ENCODE data around the gene SLK.

Gene SLK

DNA sequence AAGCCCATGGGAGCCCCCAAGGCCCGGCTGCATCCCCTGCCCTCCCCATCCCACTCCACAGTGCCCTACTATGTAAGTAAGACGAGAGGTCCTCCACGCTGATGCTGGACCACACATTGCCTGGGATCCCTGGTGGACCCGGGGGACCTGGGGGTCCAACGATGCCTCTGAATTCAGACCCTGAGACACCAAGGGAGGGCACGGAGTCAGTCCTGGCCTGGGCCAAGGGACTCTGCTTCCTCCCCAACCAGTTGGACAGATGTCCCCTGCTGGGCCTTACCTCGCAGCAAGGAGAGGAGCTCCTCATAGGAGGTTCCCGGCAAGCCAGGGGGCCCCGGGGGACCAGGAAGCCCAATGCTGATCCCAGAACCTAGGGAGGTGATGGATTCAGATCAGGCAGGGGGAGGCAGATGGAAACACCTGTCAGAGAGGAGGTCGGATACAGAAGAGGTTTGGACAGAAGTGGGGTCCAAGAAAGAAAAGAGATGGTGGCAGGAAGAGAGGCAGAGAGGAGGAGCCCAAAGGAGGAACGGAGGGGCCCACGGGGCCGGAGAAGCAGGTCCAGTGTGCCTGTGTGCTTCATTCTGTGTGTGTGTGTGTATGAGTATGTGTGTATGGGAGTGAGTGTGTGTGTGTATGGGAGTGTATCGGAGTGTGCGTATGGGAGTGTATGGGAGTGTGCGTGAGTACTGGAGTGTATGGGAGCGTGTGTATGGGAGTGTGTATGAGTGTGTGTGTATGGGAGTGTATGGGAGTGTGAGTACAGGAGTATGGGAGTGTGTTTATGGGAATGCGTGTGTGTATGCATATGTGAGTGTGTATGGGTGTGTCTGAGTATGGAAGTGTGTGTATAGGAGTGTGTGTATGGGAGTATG lies 68.5 kb downstream of the SLK start:
- DNase-seq = no peak

DNA sequence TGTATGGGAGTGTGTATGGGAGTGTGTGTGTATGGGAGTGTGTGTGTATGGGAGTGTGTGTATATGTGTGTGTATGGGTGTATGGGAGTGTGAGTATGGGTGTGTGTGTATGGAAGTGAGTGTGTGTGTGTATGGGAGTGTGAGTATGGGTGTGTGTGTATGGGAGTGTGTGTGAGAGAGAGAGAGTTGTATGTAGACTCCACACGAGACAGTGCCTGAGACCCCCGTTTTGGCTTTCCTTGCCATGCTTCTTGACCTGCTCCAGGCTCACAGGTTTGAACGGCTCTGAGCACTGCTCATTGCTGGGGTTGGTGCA lies 69.1 kb downstream of the SLK start:
- DNase-seq = no peak

DNA sequence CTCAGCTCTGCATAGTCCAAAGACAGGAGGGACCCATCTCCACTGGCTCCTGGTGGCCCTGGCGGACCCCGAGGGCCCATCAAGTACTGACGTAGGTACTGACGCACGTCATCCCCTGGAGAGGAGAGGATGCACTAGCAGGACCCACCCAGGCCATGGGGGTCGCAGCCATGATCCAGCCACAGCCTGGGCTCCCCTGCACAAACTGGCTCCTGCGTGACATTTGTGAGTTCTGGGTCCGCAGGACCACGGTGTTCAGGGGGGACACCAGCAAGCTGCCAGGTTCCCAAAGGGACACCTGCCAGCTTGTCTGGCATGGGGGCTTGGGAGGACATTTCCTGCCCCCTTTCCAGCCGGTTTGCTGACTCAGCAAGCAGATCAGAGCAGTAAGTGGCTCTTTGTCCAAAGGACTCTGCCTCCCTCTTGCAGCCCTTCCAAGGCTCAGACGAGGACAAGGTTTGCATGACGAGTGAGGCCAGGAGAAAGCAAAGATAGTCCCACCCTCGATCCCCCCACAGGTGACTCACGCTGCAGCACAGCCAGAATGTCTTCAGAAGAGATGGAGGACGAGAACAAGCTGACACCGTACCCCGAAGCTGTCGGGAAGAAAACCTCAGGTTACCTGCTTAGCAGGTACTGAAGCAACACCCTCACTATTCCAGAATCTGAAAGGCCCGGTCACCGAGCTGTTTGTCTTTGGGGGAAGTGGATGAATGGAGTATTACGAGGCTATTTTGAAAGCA lies 69.7 kb downstream of the SLK start:
- no peak for DNase-seq

DNA sequence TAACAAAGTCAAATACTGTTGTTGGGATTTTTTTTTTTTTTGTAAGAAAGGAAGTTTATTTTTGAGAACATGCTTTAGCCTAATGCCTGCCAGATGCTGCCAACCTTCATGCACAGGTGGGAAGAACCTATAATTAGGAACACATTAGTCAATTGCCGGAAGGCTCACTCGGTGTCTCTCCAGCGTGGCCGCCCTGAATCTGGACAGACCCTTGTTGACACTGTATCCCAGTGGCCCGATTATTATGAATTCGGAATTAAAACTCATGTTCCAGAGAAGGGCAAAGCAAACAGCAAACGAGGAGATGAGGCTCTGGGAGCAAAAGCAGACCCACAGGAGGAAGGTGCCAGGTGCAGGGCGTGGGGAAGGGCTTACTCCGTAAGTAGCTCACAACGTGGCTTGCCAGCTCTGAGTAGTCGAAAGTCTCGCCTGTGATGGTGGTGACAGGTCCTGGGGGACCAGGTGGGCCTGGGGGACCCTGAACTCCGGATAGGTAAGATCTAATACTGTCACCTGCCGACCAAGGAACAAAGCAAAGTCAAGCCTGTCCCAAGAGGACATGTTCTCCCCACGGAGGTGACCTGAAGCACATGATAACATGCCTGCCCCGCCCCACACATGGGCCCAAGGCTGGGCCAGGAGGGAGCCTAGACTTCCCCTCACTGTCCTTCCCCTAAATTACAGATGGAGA lies 70.5 kb downstream of the SLK start:
- DNase-seq = no peak

DNA sequence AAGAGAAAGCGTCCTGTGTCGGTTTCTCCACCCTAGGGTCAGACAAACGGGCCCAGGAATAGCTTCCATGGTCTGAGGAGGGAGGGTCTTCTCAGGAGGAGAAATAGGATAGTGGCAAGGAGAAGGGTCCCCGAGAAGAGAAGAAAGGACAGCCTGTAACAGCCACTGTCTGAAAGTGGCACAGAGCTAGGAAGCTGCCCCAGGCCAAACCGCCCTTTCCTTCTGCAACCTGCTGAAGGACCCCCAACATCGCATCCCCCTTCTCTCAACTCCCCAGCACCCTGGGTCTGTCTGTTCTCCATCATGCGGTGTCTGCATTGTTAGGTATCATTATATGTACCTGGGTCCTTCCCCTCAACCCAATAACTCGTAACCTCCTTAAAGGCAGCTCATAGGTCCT lies 71.6 kb downstream of the SLK start:
- no peak for DNase-seq

DNA sequence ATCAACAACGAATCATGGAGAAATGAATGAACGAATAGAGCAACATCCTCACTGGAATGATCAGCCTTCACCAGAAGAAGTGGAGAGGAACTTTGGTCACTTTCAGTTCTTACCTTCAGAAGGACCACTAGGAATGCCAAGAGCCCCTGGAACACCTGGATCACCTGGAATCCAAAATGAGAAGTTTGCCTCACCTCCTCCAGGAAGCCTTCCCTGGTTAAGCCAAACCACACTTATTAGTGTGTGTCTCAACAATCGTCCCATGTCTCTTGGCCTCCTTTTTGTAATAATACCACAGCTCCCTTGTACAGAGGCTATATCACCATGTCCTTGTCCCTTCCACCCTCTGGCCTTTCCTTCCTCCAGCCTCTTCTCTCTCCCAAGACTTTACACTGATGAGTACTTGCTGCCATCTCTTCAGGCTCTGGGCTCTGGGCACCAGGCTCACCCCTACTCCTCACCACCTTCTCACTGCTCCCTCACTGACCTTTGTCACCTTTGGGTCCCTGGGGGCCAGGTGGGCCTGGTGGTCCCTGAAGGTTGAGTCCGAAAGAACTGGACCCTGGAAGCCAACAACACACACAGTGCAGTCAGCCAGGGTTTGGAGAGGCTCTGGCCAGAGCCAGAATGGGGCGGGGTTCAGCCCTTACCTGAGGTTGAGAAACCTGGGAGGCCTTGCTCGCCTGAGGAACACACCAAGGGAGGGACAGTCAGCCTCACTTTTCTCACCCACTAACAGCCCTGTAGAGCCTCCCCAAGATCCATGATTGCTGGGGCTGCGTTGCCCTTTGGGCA lies 72.2 kb downstream of the SLK start:
- no peak for DNase-seq

DNA sequence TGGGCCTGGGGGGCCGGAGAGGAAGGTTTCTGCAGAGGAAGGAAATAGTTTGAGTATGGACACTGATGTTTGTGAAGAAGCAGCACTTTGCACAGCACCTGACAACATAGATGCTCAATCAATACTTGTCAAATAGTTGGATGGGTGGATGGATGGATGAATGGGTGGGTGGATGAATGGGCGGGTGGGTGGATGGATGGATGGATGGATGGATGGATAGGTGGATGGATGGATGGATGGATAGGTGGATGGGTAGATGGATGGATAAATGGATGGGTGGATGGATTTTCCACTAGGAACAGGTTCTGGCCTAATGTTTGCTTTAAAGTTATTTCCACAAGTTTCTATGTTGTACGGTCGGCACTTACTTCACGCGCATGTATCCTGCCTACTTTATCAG lies 73.4 kb downstream of the SLK start:
- no peak for DNase-seq

DNA sequence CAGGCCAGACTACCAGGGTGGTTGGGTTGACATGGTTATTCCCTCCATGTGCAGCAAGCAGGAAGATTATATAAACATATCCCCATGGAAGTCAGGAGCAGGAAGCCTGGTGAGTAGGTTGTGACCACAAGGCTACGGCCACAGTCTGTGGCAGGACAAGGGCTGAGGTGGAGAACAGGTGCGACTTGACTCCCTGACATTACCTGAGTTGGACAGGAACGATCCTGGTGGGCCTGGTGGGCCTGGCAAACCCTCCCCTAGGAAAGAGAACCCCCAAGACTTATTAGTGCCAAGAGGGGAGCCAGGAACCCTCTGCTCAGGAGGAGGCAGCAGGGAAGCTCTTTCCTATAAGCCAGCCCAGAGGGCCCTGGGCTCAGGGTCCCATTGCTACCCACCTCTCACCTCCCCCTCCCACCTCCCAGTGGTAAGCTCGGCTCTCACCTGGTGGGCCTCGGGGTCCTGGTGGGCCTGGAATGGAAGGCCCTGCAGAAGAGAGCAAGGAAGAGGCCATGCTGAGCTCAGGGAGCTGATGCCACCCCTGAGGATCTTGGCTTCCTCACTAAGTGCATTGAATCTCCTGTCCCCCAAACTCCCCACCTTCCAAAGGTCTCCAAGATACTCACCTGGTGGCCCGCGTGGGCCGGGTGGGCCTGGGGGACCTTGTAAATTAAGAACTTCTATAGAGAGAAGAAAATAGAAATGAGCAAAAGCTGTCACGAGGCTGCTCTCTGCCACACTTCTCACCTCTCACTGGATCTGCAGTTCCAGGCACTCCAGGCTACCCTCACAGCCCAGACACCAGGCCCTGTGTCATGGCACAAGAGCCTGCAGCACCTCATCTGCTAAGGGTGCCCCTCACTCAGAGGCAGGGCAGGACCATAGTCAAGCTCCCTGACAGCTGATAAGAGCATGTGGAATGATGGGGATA lies 74.2 kb downstream of the SLK start:
- DNase-seq = no peak

DNA sequence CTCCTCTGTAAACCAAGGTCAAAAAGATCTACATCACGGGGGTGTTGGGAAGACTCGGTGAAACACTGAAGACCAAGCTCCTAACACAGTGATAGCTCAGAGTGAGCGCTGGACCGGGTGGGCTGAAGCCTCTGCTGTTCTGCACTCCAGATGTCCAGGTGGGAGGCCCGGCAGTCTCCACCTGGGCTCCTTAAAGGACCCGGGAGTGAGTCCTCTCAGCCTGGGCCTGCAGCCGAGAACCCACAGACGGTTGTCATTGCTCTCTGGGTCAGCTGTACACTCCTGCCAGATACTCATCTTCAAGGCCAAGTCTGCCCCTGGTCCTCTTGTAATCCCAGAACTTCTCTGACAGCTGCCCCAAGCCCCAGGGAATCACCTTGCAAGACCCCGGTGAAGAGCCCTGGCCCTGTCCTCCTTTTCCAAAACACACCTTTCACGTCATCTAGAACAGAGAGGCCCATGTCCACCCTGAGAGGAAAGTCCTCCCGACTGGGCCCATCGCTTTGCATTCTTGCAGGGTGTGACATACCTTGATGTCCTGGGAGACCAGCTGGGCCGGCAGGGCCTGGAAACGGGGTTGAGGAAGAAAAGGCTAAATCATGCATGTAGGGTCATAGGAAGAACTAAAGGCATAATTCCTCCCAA lies 75.1 kb downstream of the SLK start:
- no peak for DNase-seq

DNA sequence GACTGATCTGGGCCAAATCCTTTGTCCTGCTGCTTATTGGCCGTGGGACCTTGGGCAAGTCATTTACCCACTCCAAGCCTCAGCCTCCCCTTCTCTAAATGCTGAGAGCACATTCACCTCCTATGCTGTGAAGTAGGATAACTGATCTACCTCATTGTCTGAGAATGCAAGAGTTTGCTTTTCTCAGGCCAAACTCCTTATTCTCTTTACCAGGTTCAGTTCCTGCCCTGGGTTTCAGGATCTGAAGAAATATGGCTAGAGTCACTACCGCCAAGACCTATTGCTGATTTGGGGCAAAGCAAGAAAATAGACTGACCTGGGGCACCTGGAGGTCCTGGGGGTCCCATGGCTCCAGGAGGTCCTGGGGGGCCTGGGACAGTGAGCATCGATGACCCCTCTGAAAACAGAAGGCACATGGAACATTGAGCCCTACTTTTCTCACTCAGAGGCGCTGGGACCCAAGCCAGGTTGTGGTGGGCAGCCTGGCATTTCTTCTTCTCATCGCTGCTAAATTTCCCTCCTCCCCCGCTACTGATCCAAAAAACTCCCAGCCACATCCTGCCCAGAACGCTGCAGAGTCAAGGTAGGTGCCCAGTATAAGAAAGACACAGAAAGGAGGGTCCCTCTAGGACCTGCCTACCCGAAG lies 76.4 kb downstream of the SLK start:
- no peak for DNase-seq

DNA sequence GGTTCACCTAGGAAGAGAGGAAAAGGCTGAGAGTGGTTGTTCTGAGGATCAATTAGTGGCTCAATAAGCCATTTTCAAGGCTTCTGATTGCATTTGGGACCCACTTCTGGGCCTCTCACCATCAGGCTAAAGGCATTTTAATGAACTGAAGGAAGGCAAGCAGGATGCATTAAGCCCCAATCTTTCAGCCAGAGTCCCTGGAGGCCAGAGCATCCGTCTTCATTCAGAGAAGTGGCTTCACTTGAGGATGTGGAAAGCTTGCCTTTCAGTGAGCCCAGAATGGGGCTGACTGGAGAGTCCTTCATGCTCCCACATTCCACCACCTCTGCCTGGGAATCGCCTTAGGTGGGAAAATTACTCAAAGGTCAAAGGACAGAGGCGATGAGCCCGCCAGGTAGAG lies 76.9 kb downstream of the SLK start:
- DNase-seq = no peak

DNA sequence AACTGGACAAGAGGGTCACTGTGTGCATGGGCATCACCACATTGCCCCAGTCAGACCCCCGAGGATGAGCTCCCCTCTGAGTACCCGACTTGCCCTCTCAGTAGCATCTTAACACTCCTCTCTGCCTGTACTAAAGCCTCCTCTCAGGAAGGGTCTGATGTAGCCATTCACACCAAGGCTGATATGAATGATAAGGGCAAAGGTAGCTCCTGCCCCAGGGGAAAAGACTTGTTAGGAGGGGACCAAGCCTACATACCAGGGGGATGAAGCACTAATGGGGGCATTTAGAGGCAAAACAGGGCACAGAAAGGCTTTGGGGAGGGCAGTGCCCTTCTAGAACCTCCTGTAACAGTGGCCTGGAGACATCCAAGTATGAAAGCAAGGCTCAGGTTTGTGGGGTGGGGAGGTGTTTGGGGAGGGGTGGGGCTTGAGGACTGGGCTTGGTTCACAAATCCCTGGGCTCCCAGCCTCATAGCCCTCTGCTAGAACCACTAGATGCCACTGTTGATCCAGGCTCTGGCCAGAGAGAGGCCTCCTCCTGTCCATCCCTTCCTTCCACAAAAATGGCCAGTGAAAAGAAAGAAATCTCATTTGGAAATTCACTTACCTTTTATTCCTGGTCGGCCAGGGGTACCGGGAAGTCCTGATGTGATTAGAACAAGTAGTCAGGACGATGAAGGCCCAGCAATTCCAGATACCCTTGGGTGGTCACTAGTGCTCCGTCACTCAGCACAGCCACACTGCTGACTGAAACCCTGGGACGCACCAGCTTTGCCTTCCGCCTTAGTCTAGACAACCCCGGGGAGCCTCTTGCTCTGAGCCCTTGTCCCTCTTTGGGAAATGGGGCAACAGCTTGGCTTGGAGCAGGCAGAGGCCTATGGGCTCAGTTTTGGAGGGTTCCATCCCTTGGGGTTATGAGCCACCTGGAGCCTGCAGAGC lies 78.5 kb downstream of the SLK start:
- DNase-seq = no peak

DNA sequence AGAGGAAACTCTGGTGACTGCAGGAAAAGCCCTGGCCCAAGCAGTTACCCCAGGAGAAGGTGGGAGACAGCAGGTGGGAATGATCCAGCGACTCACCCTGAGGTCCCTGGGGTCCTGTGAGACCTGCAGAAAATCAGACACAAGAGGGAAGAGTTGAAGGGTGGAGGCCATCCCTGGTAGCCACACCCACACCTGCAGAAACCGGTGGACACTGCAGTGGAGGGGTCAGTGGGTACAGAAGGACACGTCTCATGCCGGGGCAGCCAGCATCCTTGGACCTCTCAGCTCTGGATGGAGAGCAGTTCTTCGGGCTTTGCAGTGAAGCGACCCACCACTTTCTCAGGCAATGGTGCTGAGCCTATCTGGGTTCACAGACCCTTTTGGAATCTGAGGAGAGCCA lies 79.7 kb downstream of the SLK start:
- DNase-seq = no peak

DNA sequence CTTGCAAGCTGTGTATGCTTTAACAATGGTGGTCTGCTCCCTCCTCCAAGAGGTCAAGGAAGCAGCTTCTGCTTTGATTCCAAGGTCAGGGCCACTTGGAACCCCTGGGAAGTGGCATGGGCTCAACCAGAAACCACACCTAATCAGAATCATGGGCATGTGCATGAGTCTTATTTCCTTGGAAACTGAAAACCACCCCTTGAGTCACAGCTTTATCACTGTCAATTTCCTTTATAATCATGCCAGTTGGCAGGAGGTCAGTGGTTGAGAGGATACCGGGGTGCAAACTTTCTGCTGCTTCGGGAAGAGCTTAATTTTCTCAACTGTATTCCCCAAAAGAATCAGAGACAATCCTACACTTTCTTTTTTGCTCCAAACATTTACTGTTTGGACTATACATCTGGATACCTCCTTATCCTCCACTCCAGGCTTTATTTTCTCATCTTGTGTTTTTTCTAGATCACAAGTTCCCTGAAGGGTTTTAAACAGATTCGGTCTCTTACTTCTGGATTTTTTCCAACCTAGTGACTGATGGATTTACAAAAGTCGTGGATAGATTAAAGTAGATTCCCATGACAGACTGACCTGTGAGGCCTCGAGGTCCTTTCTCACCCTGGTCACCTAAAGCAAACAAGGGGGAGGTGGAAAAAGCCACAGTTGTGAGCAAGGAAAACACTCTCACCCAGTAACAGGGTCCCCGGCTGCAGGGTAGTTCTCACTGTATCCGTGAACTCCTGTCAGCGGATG lies 82.7 kb downstream of the SLK start:
- DNase-seq = no peak

DNA sequence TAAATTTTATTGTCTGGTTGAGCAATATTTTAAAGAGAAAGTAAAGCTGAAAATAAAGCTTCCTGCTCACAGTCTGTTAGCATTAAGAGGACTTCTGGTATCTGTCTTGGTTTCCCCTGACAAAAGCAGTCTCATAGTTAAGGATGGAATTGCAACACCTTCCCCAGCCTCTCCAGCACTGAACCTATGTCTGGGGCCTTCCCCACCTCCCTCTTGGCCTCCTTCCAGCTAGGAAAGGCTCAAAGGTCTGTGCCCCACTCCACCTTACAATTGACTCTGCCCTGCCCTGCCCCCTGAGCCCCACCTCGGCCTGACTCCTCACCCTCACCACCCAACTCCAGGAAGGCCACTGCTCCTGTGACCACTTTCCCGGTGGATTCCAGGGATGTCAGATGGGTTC lies 85.5 kb downstream of the SLK start:
- no peak for DNase-seq

DNA sequence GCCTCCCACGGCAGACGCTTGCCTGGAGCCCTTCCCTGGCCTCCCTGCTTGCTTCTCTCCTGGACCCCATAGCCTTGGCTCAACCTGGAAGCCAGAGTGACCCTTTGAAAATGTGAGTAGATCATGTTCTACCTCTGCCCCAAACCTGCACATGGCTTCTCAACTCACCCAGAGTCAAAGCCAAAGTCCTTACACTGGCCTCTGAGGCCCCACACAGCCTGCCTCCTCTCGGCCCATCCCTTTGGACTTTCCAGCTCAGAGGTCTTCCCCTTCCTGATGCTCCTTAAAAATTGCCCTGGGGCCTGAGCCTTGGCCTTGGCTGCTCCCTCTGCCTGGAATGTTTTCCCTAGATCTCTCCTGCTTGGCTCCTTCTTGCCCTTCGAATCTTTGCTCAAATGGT lies 86.3 kb downstream of the SLK start:
- no peak for DNase-seq

DNA sequence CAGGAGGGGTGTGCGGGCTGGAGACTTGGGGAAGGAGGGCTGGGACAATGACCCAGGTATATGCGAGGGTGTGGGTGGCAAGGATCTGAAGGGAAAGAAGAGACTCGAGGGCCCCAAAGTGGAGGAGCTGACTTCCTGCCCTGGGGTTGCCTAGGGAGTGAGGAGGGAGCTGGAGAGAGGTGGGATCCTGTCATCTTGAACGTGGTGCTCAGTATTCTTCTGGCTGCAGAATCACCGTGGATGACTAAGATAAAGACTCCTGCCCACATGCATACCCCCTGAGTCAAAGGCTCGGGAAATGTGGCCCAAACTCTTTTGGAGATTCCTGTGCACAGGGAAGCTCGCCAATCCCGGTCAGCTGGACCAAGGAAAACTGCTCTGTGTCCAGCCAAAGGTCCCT lies 87.5 kb downstream of the SLK start:
- DNase-seq = no peak

DNA sequence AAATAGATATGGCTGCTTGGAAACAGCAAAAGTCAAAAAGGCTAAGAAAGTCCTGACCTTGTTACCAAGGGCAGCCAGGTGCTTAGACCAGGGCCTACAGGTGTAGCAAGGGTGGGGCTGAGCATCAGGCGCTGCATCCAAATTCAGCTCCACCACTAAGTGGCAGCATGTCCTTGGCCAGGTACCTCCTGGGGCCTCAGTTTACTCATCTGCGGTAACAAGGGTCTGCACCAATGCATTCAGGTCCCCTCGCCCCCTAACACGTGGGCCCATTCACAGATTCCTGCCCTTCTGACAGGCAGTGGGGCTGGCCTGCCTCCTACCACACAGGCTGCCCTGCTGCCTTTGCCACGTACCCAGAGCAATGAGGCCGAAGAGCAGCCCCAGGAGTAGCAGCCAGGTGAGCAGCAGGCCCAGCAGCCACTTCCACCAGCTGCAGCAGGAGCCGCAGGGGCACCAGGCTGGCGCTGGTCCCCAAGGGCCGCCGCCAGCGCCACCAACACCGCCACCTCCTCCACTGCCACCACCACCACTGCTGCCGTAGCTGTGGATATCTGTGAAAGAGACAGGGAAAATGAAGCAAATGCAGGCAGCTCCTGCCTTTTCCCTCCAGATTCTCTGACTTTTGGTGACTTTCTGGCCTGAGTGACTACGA lies 89.8 kb downstream of the SLK start:
- DNase-seq = no peak

DNA sequence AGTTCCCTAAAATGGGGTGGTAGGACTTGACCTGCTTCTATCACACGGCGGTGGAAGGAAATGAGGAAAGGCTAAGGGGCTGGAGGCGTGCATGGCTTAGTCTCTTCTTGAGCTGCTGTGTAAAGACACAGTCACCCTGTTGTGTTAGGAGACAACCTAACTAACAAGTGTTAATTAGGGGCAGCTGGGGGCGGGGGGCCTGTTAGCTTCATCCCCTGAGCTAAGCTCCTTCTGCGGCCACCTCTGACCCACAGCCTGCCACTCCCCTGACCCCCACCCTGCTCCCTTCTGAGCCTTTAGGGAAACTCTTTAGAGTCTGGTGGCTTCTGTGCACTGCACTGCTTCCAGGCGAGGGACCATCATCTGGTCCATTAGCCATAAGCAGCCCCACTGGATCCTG lies 90.8 kb downstream of the SLK start:
- DNase-seq = no peak
